NCI-H1105 treated with DMSO at 0.1 percent for 48 hours (cell line): ENCODE results near the gene CLDN22.

Experiments
- DNase-seq: peaks from one replicate; lab custom pipeline; 2025; lab: John Stamatoyannopoulos, UW

CLDN22 gene

GRCh38 chr4:183320211-183321059 lies at the start of gene CLDN22:
TSS of gene CLDN22 (minus strand) at chr4:183320276. CDS start at chr4:183320218, 58 bp downstream.
- DNase-seq = no peak

GRCh38 chr4:183369073-183369472 lies 49.0 kb upstream of the CLDN22 start:
- no peak for DNase-seq

GRCh38 chr4:183366206-183366835 lies 46.2 kb upstream of the CLDN22 start:
- DNase-seq = no peak

GRCh38 chr4:183364025-183364424 lies 43.9 kb upstream of the CLDN22 start:
- DNase-seq = no peak

GRCh38 chr4:183362916-183363542 lies 43.0 kb upstream of the CLDN22 start:
- no peak for DNase-seq

- DNase-seq = no peak
Measured at GRCh38 chr4:183362036-183362435, 42.0 kb upstream of the CLDN22 start.

- no peak for DNase-seq
Measured at GRCh38 chr4:183360161-183360919, 40.3 kb upstream of the CLDN22 start.

- DNase-seq = no peak
Measured at GRCh38 chr4:183358215-183358755, 38.2 kb upstream of the CLDN22 start.

- DNase-seq = peak; percentile 28
Measured at GRCh38 chr4:183356931-183357675, 37.0 kb upstream of the CLDN22 start.

GRCh38 chr4:183356173-183356830 lies 36.2 kb upstream of the CLDN22 start:
- DNase-seq = no peak

- DNase-seq = no peak
Measured at GRCh38 chr4:183355405-183355804, 35.3 kb upstream of the CLDN22 start.

- DNase-seq = no peak
Measured at GRCh38 chr4:183354219-183354618, 34.1 kb upstream of the CLDN22 start.

- no peak for DNase-seq
Measured at GRCh38 chr4:183353557-183353956, 33.5 kb upstream of the CLDN22 start.

GRCh38 chr4:183352546-183352945 lies 32.5 kb upstream of the CLDN22 start:
- no peak for DNase-seq

- no peak for DNase-seq
Measured at GRCh38 chr4:183350317-183351071, 30.4 kb upstream of the CLDN22 start.

- no peak for DNase-seq
Measured at GRCh38 chr4:183349673-183350072, 29.6 kb upstream of the CLDN22 start.

- no peak for DNase-seq
Measured at GRCh38 chr4:183348706-183349659, 28.9 kb upstream of the CLDN22 start.

GRCh38 chr4:183348136-183348535 lies 28.1 kb upstream of the CLDN22 start:
- no peak for DNase-seq

GRCh38 chr4:183347566-183347965 lies 27.5 kb upstream of the CLDN22 start:
- DNase-seq = no peak
